Colon (tissue), 2 donors: ENCODE results near the gene TLR10.
"Not testable (repeated sequence)": the region's sequence is repeated elsewhere in the genome, so short reads cannot be mapped to it uniquely, and the experiment has no call there.

Experiments used
- FAIRE-seq: peaks from 2 replicates; lab custom pipeline; 2012; peaks lifted over from hg19 to GRCh38; lab: Jason Lieb, UNC
- donor health status: control.
- donor health status: control.

TLR10 gene

DNA sequence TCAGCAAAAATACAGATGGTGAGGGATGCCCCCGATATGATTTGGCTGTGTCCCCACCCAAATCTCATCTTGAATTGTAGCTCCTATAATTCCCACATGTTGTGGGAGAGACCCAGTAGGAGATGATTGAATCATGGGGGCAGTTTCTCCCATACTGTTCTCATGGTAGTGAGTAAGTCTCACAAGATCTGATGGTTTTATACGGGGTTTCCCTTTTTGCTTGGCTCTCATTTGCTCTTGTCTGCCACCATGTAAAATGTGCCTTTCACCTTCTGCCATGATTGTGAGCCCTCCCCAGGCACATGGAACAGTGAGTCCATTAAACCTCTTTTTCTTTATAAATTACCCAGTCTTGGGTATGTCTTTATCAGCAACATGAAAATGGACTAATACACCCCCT is 15.8 kb downstream of the TLR10 start:
- FAIRE-seq = not testable (repeated sequence)

DNA sequence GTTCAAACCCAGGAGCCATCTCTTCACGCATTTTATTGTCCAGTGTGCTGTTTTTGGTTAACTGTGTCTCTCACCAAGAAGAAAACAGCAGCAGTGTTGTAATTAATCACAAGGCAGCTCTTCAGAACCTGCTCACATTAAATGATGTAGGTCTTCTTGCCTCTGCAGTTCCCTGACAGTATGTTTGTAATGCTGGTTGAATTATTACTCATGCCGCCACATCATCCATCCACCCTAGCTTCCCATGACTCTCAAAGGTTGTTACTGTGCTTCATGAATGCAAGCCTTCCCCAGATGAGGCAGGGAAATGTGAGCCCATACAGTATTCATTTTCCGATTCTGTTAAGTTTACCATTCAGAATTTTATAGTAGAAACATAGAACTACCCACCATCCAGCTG is 17.4 kb downstream of the TLR10 start:
- no peak for FAIRE-seq

DNA sequence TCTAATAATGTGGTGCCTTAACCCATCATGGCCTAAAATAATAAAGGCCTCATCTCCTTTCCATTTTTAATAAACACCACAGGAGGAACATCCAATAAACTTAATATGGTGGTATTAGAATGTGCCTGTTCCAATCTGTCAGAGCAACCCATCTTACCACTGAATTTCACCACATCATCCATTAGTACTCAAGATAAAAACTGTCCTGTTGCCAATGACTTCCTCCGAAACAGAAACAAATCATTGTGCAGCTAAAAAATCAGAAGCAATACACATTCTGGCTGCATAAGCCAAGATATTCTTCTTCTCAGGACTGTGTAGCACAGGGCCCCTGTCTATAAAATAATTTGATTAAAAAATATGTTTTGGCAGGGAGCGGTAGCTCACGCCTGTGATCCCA is 18.5 kb downstream of the TLR10 start:
- no peak for FAIRE-seq

DNA sequence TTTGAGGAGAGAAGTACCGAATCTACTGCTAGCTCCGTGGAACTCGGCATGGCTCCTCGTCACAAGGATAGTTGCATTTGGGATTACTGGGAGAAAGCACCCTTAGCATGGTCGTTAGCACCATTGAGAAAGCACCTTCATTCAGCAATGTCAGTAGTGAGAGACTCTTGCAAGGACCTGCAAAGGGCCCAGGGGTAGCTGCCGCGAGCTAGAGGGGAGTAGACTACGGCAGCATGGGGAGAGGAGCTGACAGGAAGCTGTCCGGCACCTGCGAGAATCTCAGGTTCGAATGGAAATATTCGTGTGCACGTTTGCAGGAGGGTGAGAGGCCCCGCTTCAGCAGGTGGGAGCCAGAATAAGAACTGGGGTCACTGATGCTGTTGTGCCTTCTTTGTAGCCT is 20.2 kb downstream of the TLR10 start:
- FAIRE-seq = no peak

DNA sequence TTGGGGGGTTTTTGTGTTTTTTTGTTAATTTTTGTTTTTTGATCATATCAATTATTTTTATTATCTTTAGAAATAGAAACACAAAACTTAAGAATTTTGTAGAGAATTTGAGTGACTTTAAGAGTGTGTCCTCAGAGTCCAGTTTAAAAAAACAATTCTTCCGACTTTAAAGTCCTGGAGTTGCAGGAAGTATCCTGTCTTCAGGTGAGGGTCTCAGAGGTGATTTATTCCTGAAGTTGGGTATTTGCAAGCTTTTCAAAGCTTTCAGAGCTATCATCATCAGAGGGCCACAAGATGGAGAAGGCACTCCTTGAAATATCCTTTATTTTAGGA is 23.0 kb downstream of the TLR10 start:
- no peak for FAIRE-seq

DNA sequence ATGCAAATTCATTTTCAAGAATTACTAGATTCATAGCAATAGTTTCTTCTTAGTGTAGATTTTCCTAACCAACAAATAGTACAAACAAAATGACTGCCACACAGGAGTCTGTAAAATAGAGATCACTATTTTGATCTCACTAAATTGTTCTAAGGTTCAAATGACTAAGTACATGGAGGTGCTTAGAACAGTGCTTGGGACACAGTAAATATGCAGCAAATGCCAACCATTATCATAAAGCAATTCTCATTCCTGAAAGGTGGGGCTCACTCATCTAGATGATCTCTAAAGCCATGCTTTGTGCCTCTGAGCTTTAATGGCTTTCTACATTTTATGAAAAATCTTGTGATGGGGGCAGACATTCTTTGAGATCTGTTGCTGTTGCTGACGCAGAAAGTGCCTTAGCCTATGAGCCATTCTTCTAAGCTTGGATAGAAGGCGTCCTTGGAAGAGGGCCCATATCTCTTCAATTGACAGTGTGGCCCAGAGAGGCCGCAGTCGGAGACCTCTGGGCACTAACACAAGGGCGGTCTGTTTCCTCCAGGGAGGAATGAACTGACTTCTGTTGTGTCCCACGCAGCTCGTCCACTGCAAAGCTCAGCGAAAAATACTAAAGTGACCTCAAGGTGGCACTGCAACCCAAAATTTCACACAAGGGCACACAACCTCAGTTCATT is 23.5 kb downstream of the TLR10 start:
- FAIRE-seq = no peak

DNA sequence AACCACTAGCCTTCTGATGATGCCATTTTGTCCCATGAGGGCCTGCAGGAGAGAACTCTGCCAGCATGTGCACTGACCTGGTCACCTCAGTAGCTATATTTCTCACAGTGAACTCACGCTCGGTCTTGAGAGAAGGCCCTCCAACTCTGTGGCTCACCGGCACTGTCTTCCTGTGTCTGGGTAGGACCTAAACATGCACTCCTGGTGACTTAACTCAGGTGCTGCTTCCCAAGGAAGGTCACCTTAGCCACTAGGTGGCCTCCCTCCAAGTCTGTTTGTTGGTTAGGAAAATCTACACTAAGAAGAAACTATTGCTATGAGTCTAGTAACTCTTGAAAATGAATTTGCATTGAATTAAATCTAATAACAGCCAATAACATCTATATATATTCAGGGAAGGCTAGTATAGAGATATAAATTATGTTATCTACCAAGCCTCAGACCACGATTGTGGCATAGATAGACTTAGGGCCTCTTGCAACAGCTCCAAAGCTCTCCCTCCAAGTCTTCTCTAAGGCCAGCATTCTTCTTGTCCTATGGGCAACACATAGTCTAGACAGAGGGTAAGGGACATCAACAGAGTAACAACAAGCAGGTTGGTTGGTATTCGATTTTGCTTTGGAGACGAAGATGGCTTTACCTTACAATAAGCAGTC is 24.7 kb downstream of the TLR10 start:
- FAIRE-seq = no peak

DNA sequence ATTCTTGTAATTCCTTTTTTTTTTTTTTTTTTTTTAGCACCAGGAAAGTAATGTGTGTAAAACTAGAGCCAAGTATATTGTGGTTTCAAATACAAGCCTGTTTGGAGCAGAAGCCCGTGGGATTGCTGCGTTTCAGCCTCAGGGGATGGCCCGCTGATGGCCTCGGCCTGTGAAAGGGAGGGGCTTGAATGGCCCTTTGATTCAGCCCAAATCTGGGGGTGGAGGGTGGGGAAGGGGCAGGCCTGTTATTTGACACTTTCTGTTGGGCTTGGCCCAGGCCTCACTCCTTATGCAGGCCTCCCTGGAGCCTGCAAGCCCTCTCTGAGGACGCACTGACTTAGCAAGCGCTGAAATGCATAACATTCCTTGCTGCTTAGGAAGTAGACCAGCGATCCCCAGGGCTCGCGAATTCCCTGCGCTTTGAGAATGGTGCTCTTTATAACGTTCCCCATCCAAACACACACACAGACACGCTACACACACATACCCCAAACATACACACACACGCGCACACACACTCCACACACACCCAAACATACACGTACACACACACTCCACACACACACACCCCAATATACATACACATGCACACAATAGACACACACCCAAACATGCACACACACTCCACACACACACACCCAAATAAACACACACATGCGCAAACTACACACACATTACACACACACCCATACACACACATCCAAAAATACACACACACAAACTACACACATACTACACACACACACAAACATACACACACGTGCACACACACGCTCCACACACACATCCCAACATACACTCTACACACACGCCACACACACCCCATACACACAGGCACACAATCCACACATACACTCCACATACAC is 29.6 kb downstream of the TLR10 start:
- FAIRE-seq = no peak

DNA sequence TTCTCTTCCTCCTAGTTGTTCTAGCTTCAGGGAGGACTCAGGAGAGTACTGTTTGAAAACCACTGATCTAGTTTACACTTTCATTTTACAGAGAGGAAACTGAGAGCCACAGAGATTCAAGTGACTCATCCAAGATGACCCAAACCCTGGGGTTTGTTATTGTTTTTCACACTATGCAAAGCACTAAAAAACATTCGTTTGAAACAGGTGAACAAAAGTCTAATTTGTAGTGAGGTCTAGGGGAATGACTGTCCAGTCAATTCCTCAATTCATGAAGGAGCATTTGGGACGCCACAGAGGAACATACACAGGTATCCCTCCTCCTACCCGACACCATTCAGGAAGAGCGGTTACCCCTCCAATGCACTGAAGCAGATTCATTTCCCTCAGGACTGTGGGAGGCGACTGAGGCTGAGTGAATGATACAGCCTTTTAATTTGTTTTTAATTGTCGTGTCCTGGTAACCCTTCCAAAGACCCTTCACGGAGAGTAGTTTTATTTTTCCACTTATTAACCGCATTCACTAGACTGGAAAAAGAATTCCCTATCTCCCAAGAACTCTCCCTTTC is 30.3 kb downstream of the TLR10 start:
- no peak for FAIRE-seq

DNA sequence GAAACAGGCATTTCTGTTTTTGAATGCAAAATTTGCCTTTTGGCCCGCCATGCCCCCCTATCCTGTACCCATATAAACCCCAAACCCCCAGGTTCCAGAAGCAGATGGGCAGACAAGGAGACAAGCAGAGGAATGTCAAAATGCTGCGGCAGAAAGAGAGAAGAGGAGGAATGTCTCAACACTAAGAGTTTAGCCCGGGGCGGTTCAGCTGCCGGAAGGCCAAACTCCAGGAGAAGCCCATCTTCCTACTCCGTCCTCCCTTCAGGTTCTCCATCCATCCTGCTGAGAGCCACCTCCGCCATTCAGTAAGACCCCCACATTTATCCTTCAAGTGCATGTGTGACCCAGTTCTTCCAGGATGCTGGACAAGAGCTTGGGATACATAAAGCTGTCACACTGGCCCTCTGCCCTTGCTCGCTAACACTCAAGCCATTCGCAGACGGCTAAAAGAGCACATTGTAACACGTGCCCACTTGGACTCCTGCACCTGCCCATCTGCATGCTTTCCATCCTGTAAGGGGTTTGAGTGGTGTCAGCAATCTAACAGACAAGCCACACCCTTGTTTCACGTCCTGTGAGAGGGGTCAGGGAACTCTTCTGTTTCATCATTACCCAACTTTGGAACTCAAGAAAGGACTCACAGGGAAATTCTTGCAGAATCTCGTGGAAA is 31.3 kb downstream of the TLR10 start:
- FAIRE-seq = no peak

DNA sequence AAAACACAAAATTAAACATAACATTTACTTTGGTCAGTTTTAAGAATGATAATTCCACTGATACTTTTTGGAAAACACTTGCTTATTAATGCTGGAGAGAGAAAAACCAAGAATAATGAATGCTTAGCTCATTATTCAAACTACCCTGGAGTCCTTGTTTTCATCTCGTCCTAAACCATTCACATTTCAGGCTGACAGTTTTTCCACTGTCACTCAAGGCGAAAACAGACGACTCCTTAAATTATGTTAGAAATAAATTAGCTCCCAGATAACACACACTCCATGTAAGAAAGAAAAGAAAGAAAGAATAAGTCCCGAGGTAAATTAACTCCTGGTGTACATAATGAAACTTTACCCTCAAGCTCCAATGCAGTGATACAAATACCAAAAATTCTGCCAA is 33.5 kb downstream of the TLR10 start:
- FAIRE-seq = no peak

DNA sequence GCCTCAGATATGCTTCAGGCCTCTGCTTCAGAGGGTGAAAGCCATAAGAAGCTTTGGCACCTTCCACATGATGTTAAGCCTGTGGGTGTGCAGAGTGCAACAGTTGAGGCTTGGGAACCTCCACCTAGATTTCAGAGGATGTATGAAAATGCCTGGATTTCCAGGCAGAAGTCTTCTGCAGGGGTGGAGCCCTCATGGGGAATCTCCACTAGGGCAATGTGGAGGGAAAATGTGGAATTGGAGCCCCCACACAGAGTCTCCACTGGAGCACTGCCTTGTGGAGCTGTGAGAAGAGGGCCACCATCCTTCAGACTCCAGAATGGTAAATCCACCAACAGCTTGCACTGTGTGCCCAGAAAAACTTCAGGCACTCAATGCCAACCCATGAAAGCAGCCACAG is 35.2 kb downstream of the TLR10 start:
- no peak for FAIRE-seq

DNA sequence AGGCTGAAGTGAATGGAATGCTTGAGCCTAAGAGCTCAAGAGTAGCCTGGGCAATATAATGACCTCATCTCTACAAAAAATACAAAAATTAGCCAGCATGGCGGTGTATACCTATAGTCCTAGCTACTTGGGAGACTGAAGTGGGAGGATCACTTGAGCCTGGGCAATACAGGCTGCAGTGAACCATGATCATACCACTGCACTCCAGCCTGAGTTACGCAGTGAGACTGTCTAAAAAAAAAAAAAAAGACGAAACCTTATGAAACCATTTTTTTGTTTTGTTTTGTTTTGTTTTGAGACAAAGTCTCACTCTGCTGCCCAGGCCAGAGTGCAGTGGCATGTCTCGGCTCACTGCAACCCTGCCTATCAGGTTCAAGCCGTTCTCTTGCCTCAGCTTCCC is 36.9 kb downstream of the TLR10 start:
- FAIRE-seq = no peak

DNA sequence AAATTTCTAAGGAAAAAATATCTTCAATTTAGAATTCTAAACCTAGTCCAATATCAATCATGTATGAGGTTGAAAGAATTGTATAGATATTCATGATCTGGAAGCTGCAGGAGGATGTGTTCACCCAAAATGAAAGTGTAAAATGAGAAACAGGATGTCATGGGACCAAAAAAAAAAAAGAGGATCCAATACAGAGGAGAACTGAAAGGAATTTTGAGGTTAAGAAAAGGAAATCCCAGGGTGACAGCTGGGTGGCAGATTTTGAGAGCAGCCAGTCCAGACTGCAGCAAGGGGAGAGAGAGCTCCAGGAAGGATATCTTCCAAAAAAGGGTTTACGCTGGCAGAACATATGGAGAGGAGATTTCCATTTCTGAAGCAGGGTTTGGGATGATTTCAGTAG is 38.9 kb downstream of the TLR10 start:
- no peak for FAIRE-seq

DNA sequence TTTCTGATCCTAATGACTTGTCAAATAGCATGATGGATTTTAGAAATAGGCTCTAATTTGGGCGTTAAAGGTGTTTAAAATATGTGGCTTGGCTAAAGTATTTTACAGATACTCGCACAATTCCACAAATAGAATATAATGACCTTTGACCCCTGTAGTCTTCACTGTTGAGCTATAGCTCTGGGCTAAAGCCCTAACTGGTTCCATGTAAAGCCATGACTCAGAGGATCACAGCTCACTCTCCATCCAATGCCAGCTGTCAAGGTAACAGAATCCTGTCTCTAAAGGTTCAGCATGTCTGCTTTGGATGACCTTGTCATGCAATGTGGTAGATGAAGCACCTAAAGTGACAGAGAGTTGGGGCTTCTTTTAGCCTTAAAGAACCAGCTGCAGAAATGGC is 42.5 kb downstream of the TLR10 start:
- no peak for FAIRE-seq

DNA sequence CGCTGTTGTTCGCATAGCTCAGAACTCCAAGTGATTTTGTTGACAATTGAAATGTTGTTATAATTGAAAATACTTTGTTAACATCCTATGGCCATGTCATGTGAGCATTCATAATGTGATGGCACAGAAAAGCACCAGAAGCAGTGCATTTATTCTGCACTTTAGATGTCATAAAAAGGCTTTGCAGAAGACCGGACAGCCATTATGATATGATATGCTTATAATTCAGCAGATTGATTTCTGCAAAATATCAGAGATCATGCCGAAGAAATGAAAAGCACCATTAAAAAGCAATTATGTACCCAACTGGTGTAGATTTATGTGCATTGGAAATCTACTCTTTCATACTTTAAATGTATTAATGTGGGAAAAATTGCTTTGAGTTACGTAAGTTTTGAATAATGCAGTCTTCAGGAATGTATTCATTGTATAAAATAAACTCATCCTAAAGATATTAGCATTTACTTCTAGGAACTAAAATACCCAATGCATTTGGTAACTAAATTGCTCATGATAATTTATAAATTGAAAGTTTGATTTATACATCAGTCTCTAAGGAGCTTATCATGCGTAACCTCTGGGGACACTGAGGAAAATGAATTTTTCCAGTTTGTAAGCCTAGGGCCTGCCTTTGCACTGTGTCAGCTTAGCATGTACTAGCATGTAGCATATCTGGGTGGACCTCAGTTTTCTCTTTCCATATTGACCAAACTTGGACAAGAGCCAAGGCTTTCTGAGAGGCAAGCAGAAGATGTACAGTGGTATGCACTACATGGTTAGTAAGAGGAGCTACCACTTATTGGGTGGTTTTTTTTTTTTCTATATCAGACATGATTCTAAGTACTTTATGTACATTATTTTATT is 43.6 kb downstream of the TLR10 start:
- FAIRE-seq = no peak

DNA sequence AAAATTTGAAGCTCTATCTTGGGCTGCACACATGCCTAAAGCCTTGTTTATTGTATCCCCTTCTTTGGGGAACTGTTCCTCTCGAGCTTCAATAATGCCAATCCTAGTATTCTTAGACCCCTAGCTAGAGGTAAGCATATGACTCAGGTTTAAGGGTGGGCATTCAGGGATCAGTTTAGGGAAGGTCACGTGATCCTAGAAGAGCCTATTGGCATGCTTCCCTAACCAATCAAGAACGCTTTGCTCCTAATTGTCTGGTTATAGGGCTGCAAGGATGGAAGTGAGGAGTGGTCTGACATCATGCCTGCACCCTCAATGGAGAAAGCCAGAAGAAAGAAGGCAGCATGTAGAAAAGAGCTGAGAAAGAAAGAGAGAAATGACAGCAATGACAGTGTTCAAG is 46.9 kb downstream of the TLR10 start:
- FAIRE-seq = no peak

DNA sequence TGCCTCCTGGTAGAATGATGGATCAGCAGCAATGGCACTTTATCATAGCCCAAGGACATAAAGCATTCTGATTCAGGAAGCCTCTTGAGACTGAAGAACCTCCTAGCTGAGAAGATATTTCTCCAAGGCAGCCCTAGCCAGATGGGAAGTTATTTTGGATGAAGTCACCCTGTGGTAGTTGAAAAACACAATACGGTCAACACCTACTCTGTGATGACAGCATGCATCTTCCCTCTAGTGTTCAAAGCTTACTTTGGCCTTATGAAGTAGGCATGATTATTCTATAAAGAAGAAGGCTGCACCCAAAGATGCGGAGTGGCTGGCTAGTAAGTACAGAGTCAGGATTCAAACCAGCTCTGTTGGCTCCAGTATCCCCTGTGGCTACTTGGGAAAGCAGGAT is 47.9 kb downstream of the TLR10 start:
- no peak for FAIRE-seq

DNA sequence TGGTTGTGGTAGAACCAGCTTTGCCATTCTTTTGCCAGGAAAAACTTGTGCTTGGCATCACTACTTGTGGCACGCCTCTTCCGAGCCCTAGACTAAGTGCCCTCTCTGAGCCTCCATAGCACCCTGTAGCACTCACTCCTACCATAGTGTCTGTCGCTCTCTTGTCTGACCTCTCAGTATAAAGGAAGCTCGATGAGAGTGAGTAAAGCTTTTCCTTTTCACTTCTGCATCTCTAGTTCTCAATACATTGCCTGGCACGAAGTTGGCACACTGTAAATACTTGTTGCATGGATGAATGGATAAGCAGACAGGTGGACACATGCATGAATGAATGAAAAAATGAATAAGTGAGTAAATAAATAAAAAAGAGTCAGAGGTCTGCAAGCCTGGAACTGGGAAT is 48.3 kb downstream of the TLR10 start:
- FAIRE-seq = no peak

DNA sequence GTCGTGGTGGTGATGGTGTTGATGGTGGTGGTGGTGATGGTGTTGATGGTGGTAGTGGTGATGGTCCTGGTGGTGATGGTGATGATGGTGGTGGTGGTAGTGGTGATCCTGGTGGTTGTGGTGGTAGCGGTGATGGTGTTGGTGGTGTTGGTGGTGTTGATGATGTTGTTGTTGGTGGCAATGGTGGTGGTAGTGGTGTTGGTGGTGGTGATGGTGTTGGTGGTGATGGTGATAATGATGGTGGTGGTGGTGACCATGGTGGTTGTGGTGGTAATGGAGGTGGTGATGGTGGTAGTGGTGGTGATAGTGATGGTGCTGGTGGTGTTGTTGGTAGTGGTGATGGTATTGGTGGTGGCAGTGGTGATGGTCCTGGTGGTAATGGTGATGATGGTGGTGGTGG is 49.1 kb downstream of the TLR10 start:
- FAIRE-seq = no peak

DNA sequence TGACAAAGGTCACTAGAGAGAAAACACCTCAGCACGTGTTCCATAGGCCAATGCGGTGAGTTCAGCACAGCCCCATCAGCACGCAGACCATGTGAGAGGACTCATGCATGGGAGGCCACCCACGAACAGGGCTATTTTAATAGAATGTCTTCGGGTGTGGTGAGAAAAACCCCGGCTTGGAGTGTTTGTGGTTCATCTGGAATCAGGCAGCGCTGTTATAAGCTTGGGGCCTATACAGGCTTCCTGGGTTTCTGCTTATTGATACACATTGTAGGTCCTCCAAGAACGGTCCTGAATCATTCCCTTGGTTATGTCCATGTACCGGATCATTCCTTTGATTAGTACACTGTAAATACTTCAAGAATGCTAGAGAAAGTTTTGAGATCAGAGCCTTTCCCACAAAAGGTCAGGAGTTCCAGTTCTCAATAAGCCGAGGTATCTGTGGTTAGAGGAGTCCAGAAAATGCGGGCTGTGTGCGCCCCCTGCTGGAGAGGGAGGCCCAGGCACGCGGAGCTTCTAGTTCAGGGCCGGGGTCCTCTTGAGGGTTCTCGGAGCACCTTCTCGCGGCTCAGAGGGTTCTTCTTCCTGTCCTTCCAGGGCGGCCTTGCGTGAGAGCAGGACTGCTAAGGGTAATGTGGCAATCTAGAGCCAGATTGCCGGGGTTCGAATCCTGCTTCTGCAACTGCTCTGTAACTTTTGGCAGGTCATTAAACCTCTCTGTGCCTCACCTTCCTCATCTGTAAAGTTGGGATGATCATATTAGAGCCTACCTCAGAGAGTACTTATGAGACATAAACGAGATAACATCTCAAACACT is 51.8 kb downstream of the TLR10 start:
- FAIRE-seq = no peak
